H1 (cell line): ENCODE results near the gene PPAT.
A peak's percentile ranks its signal among the peaks of the same experiment; 100 is the strongest.

ENCODE experiments used
- BACH1 ChIP-seq: IDR thresholded peaks from 2 replicates; pipeline ENCODE4 v1.6.1; 2012; ENCODE audit warnings: low read length, improper control_type of control experiment
- CTCF ChIP-seq, 3 experiments: IDR thresholded peaks; 1 replicate in 2 of 3; 2 replicates in 1 of 3; pipeline versions ENCODE4 v1.5.1 to v1.6.1; 2011; ENCODE audit warnings: low read length in 3 of 3, mild to moderate bottlenecking in 3 of 3, inconsistent platforms in 2 of 3, low read depth in 1 of 3, moderate library complexity in 1 of 3; ENCODE audit not compliant: insufficient read depth in 1 of 3; ENCODE audit errors: control extremely low read depth in 1 of 3
- EGR1 ChIP-seq: IDR thresholded peaks from 2 replicates; pipeline ENCODE4 v1.6.1; 2011; ENCODE audit warnings: low read depth, low read length, borderline replicate concordance
- EZH2 ChIP-seq: fragments of 200-600 bp; sonication (generic); IDR thresholded peaks from 2 replicates; pipeline ENCODE4 v1.7.1; 2012; ENCODE audit warnings: low read depth, mild to moderate bottlenecking, moderate library complexity, low read length, inconsistent platforms; ENCODE audit not compliant: severe bottlenecking
- FOSL1 ChIP-seq: IDR thresholded peaks from 2 replicates; pipeline ENCODE4 v1.6.1; 2011; ENCODE audit warnings: mild to moderate bottlenecking, low read depth, low read length, moderate library complexity; ENCODE audit not compliant: insufficient read depth
- HDAC2 ChIP-seq, 2 experiments: fragments of 300-600 bp in 1 of 2; sonication (generic) in 1 of 2; IDR thresholded peaks; 2 replicates each; pipeline ENCODE4 v1.6.1; 2011 to 2012; ENCODE audit warnings: low read depth in 2 of 2, low read length in 2 of 2, mild to moderate bottlenecking in 2 of 2, moderate library complexity in 2 of 2, borderline replicate concordance in 1 of 2, inconsistent platforms in 1 of 2
- POLR2A ChIP-seq, 2 experiments: IDR thresholded peaks; 1 replicate in 1 of 2; 2 replicates in 1 of 2; pipeline ENCODE4 v1.6.1; 2011; ENCODE audit warnings: low read depth in 2 of 2, low read length in 2 of 2, mild to moderate bottlenecking in 2 of 2; ENCODE audit errors: control extremely low read depth in 1 of 2
- POLR2AphosphoS5 ChIP-seq: IDR thresholded peaks from 2 replicates; pipeline ENCODE4 v1.6.1; 2011; ENCODE audit warnings: low read depth, low read length
- SP1 ChIP-seq: IDR thresholded peaks from 2 replicates; pipeline ENCODE4 v1.6.1; 2011; ENCODE audit warnings: low read depth, low read length
- TF ChIP-seq, protein P1 (sequence below): IDR thresholded peaks from 2 replicates; pipeline ENCODE4 v1.6.1; 2011; ENCODE audit warnings: low read depth, mild to moderate bottlenecking, low read length; ENCODE audit not compliant: insufficient read depth

DNA sequence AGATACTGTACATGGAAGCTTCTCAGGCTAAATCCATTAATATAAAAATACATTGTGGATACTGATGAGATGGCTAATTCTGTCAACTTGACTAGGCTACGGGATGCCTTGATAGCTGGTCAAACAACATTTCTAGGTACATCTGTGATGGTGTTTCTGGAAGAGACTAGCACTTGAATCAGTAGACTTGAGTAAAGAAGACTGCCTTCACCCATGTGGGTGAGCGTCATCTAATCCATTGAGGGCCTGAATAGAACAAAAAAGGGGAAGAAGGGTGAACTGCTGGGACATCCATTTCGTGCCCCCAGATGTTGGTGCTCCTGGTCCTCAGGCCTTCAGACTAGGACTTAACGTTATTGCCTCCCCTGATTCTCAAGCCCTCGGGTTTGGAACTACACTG, 28.3 kb upstream of the PPAT start:
- TF ChIP-seq EZH2 (no peak), SP1 (no peak), FOSL1 (no peak), CTCF (IDR thresholded peaks at IDR 0.05; ENCODE audit: control extremely low read depth in 1 of 3, insufficient read depth in 1 of 3, low read depth in 1 of 3, low read length in 3 of 3) (no peak), EGR1 (no peak), POLR2AphosphoS5 (no peak; the same call in none of the 2 replicates), HDAC2 (IDR thresholded peaks at IDR 0.05; ENCODE audit: borderline replicate concordance in 1 of 2, low read depth in 2 of 2, low read length in 2 of 2) (no peak), POLR2A (IDR thresholded peaks at IDR 0.05; ENCODE audit: control extremely low read depth in 1 of 2, low read depth in 2 of 2, low read length in 2 of 2) (peak in 1 of 2 experiments; percentile 58; a peak in 1 of 3 replicates), BACH1 (no peak)
- TF ChIP-seq, protein P1, sequence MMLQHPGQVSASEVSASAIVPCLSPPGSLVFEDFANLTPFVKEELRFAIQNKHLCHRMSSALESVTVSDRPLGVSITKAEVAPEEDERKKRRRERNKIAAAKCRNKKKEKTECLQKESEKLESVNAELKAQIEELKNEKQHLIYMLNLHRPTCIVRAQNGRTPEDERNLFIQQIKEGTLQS = no peak
